SU-DHL-6 (cell line): ENCODE measurements around the gene APRT.

ENCODE experiments used
- CTCF ChIP-seq: fragments of 200-600 bp; sonication (generic); IDR thresholded peaks from one replicate; pipeline ENCODE4 v1.5.1; 2017; ENCODE audit warnings: antibody characterized with exemption, mild to moderate bottlenecking, low read length, moderate library complexity; ENCODE audit not compliant: insufficient read depth, poor library complexity, severe bottlenecking
- EZH2phosphoT487 ChIP-seq: fragments of 200-600 bp; sonication (generic), shearing (Covaris generic); conservative IDR thresholded peaks from 2 replicates; pipeline ENCODE4 v1.6.1; 2018; ENCODE audit warnings: mild to moderate bottlenecking, antibody characterized with exemption, low read length, moderate library complexity, mixed read lengths

- TF ChIP-seq CTCF (no peak), EZH2phosphoT487 (no peak)
Observed at GRCh38 chr16:88804173-88804551, 7.6 kb downstream of the APRT start.
